Islet precursor cell (in vitro differentiated cells): ENCODE data around the gene TCFL5.
A peak's percentile ranks its signal among the peaks of the same experiment; 100 is the strongest.
"Not testable (repeated sequence)": the region's sequence is repeated elsewhere in the genome, so short reads cannot be mapped to it uniquely, and the experiment has no call there.

Experiments used
- DNase-seq: peaks from one replicate; pipeline ENCODE4 v3.0.0-alpha.2; 2018

TCFL5 gene

DNA sequence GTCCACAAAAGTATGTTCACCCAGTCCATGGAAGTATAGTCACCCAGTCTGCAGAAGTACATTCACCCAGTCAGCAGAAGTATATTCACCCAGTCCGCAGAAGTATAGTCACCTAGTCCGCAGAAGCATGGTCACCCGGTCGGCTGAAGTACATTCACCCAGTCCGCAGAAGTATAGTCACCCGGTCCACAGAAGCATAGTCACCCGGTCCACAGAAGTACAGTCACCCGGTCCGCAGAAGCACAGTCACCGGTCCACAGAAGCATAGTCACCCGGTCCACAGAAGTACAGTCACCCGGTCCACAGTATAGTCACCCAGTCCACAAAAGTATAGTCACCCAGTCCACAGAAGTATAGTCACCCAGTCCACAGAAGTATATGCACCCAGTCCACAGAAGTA, 8.8 kb downstream of the TCFL5 start:
- no peak for DNase-seq

DNA sequence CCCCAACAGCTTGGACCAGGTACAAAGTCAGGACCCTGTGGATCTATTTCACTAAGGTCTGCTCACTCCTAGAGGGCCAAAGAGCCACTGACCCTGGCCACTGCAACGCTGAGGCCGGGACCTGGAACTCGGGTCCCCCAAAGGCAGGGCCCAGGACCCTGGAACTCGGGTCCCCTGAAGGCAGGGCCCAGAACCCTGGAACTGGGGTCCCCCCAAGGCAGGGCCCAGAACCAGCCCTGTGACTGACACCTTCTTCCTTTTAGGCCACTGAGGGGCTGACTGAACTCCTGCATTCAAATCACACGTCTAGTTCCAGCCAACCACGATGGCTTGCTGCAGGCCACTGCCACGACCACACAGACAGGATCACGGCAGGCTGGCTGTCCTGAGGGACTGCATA, 9.4 kb downstream of the TCFL5 start:
- DNase-seq = no peak

DNA sequence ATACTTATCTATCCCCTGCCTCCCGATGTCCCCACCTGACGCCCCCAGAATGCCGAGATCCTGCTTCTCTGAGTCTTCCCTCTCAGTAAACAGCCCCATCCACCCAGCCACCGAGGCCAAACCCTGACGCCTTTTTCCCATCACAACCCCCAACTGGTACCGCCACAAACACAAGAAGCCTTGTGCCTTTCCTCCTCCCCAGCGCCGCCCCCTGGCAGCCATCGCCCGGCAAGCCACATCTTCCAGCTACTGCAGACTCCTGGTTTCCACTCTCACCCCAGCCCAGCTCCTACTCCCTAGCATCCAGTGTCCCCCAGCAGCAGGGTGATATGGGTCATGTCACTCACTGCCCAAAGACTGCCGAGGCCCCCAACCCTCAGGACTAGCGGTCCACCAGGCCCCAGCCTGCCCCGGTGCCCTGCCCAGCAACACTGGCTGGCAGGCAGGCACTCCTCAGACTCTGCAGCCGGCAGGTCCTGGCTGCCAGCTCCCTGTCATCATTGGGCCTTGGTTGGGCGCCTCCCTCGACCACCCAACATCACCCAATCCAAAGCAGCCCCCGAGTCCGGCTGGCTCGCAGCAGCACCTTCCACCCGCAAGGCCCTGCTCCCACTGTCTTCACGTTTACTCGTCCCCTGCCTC, 11.2 kb downstream of the TCFL5 start:
- DNase-seq = no peak

DNA sequence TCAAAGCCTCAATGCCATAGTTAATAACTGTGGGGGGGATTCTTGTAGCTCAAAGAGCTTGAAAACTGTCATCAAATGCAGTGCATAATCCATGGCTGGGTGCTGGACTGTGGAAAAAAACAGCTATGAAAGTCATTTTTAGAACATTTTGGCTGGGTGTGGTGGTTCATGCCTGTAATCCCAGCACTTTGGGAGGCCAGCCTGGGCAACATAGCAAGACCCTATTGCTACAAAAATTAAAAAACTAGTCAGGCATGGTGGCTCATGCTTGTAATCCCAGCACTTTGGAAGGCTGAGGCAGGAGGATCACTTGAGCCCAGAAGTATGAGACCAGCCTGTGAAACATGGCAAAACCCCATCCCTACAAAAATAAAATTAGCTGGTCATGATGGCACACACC, 12.2 kb downstream of the TCFL5 start:
- DNase-seq = no peak

DNA sequence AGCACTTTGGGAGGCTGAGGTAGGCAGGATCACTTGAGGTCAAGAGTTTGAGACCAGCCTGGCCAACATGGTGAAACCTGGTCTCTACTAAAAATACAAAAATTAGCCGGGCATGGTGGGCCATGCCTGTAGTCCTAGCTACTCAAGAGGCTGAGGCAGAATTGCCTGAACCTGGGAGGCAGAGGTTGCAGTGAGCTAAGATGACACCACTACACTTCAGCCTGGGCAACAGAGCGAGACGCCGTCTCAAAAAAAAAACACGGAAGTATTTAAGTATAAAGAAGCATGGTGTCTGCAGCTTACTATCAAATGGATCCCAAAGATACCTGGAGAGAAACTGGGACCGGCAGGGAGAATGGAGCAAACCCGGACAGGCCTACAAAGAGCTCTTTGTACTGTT, 12.7 kb downstream of the TCFL5 start:
- not testable (repeated sequence) for DNase-seq

DNA sequence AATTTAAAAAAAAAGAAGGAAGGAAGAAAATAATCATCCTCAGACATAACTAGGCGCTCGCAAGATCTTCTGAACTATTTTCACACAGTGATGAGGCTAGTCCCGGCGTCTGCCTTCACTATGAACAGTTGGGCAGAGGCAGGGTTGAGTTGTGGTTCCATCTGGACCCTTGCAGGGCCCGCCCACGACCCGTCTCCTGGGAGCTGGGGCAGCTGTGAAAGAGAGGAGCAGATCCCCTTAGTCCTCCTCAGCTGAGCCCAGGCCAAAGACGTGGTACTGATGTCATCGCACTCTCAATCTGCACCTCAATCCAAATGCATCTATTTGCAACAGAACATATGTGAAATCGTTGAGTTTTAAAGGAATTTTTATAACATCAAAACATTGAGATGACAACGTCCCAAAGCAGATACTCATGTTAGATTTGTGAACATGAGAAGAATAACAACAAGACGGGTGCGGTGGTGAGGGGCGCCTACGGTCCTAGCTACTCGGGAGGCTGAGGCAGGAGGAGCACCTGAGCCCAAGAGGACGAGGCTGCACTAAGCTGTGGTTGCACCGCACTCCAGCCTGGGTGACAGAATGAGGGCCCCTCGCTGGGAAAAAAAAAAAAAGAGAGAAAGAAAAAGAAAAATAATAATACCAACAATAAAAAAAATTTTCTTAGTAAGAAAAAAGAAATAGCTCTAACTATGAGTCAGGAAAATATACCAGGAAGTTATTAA, 15.3 kb downstream of the TCFL5 start:
- no peak for DNase-seq

DNA sequence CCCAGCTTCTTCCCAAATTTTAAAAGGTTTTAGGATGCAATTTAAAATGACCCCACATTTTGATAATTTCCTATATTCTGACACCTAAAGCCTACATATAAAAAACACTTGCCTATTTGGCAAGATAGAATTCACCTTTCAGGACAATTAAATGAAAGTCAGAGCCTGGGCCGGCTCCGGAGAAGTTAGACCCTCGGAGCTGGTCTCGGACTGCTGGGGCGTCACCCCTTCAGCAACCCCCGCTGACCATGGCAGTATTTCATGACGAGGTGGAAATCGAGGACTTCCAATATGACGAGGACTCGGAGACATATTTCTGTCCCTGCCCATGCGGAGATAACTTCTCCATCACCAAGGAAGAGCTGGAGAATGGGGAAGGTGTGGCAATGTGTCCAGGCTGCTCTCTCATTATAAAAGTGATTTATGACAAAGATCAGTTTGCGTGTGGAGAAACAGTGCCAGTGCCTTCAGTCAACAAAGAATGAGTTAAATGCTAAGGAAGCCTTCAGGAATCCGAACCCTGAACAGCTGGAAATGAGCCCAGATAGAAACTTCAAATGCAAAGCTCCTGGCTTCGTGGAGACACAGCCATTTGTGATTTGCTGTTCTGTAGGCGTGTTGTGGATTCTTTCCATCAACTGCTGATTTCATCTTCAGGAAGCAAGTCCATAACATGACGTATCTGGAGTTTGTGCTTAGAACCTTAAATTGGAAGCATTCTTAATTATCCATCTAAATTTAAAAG, 16.0 kb downstream of the TCFL5 start:
- DNase-seq = no peak

DNA sequence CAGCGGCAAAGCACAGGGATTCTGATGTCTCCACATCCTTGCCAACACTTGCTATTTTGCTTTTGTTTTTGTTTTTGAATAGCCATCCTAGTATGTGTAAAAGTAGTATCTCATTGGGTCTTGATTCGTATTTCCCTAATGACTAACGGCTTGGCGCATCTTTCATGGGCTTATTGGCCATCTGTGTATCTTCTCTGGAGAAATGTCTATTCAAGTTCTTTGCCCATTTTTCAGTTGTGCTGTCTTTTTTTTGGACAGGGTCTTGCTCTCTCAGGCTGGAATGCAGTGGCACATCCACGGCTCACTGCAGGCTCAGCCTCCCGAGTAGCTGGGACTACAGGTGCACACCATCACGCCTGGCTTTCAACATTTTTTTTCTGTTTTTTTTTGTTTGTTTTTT, 17.4 kb downstream of the TCFL5 start:
- no peak for DNase-seq

DNA sequence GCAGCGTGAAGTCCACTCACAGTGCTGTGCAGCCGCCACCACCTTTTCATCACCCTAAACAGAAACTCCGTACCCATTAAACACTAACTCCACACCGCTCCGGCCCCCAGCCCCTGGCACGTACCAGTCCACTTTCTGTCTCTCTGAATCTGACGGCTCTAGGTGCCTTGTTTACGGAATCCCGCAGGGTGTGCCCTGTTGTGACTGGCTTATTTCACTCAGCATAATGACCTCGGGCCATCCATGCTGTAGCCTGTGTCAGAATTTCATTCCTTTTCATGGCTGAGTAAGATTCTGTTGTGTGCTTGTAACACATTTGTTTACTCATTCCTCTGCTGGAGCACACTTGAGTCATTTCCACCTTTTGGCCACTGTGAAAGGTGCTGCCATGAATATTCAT, 18.0 kb downstream of the TCFL5 start:
- no peak for DNase-seq

DNA sequence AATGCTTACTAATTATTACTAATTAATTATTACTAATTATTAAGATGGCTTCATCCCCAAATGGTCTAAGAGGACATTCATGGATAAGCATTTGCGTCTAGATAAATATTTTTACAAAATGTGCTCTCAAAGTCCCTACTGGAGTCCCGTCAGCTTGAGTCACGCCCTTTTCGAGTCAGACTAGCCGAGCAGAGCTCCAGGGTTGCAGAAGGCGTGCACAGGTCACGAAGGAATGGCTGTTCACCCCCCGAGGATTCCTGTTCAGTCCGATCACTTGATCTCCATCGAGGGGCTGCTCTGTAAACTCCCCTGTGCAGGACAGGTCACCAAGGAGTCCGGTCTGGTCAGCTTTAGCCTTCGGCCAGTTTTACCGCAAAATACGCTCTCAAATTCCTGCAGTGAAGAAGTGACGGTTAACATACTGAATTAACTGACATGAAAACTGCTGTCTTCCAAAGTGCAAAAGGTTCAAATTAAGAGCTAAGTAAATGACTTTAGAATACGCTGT, 19.9 kb downstream of the TCFL5 start:
- no peak for DNase-seq

DNA sequence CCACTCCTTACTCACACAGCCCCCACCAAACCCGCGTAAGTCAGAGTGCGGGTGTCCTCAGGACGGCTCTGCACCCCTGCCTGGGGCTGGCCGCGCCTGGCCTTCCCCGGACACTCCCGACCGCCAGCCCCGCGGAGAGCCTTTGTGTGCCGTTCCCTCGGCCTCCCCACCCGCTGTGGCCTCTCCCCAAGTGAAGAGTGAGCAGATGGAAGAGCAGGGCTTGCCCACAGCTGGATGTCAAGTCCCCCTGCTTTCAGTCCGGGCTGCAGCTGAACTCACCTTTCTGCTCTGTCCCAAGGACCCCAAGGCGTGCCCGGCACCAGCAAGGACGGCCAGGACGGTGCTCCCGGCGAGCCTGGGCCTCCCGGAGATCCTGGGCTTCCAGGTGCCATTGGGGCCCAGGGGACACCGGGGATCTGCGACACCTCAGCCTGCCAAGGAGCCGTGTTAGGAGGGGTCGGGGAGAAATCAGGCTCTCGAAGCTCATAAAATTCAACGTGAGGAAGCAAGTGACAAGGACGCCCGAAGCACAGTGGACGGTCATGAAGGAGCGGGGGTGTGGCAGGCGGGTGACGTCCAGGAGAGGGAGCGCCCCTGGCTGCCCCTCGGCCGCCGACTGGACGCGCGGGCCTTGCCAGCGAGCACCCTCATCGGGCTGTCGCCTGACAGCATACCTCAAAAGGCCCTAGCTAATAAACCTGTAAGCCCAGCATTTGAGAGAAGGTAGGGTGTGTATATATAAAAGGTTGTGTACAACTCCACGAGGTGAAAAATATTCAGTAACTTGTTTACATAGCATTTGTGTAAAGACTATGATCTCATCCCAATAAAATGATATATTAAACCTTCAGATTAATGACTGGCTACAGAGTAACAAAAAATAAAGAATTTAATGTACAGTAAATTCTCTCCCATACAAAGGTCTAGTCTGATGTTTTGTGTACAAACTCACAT, 21.1 kb downstream of the TCFL5 start:
- no peak for DNase-seq

DNA sequence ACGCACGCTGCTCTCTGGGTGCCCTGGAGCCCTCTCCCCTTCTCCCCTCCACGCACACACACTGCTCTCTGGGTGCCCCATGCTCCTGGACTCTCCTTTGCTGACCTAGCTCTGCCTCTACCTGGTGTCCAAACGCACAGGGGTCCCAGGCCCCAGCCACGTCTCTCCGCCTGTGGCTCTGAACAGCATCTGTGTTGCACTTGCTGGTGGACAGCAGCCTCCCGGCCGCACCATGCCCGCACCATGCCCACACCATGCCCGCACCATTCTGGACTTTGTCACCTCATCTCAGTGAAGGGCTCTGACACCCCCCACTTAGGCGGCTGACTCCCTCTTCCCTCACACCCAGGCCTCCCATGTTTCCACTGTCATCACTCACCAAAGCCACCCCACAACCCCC, 21.8 kb downstream of the TCFL5 start:
- DNase-seq = no peak

DNA sequence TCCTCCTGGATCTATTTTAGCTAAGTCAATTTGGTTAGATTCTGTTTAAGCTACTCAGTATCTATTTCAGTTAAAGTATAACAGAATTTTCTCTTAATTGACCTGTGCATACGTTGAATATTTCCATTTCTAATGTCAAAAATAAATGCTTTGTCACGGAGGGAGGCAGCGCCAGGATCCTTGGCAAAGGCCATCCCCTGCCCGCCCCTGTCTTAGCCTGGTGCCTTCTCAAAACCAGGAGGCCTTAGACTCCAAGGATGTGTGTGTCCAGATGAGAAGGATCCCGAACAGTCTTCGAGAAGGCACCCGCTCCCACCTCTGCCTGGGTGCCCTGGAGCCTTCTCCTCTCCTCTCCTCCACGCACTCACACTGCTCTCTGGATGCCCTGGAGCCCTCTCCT, 22.4 kb downstream of the TCFL5 start:
- DNase-seq = no peak

DNA sequence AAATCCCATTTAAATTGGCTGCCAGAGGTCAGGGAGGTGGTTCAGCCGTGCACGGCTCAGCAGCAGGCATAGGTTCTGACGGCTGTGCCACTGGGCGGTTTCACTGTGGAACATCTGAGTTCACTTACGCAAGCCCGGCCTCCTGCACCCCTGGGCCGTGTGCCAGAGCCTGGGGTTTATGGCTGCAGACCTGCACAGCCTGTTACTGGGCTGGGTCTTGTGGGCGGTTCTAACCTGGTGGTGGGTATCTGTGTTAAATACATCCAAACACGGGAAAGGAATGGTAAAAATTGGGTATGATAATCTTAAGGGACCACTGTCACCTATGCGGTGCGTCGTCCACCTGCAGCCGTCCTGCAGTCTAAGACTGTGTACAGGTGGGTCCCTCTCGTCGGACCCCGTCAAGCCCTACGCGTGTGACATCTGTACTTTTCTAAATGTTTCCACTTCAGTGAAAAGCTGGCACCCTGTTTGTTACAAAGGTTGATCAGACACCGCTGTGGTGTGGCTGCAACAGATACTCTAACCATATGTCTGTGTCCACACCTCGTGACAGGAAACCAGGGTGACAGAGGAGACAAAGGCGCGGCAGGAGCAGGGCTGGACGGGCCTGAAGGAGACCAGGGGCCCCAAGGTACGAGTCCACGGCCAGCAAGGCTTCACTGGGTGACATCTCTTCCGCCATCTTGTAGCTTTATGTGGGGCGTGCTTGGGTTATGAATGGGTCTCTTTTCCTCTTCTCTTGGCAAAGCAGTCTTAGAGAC, 23.3 kb downstream of the TCFL5 start:
- DNase-seq = no peak

DNA sequence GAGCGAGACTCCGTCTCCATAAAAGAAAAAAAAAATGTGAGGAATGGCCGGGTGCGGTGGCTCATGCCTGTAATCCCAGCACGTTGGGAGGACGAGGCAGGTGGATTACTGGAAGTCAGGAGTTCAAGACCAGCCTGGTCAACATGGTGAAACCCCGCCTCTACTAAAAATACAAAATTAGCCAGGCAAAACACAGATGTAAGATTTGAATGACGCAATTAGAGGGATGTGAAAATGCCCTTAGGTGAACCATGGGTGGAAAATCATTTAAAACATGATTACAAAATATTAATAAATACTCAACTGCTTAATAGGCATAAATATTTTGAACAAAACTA, 23.9 kb downstream of the TCFL5 start:
- DNase-seq = no peak

DNA sequence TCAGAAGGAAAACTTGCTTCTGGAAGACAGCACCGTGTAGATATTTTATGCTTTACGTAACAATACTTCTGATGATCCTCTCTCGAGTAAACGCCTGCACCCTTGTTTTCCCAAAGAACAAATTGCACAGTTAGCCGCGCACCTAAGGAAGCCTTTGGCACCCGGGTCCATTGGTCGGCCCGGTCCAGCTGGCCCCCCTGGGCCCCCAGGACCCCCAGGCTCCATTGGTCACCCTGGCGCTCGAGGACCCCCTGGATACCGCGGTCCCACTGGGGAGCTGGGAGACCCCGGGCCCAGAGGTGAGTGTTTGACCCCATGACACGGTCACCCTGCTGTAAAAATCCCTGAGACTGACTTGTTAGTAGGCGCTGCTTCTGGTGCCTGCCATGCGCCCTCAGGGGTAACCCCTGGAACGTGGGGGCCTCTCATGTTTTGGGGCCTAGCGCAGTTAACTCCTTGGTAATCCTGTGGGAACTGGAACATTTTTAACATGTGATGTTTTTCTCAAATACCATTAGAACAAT, 24.6 kb downstream of the TCFL5 start:
- DNase-seq = no peak

DNA sequence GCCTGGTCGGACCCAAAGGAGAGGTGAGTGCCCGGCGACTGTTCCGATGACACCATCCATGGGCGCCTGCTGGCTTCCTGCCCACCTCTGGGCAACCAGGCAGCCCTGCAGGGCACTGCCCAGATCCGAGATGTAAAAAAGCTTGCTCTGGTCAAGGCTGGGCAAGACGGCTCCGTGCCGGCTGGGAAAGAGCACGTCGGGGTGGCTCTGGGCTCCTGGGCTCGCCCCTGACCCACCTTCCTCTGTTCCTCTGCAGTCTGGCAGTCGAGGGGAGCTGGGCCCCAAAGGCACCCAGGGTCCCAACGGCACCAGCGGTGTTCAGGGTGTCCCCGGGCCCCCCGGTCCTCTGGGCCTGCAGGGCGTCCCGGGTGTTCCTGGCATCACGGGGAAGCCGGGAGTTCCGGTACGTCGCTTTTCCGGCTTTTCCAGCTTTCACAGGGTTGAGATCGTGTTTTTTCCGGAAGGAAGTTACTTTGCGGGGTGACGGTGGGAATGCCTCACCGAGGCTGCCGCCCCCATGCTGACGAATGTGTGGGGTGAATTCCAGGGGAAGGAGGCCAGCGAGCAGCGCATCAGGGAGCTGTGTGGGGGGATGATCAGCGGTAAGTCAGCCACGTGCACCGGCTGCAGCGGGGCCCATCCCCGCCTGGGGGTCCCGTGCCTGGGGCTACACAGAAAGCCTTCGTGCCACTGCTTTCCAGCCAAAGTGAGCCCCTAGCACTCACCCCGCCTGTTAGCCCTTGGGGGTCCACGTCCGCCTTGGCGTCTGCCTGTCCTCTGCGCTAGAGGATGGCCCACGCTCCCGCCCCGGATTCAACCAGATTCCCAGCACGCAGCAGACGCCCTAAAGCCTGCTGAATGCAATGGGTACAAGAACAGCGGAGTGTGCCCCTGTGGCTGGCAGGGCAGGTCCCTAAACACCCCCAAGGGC, 25.4 kb downstream of the TCFL5 start:
- peak; percentile 50 for DNase-seq

DNA sequence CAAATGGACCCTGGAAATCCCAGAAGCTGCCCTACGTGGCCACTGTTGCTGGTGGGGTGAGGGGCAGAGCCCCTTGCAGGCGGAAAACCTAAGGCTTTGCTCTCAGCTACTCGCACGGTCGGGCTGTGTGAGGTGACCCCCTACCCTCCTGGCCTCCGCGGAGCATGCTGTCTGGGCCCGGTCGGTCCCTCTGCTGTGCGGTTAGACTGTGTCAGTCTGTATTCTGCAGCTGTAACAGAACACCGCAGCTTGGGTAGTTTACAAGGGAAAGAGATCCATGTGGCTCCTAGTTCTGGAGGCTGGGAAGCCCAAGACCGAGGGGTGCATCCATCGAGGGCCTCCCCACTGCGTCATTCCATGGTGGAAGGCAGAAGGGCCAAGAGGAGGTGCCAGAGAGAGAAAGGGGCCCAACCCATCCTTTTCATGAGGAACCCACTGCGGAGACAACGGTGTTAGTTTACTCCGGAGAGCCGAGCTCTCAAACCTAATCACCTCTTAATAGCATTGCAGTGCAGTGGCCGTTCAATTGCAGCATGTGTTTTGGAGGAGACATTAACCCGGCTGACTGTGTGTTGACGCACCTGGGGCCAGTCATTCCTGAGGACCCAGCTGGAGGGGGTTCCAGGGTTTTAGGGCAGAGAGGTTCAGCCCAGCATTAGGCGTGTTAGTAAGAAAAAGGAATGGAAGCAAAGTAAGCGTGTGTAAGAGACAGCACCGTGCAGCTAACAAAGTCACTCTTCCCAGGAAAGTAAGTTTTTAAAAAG, 26.5 kb downstream of the TCFL5 start:
- no peak for DNase-seq

DNA sequence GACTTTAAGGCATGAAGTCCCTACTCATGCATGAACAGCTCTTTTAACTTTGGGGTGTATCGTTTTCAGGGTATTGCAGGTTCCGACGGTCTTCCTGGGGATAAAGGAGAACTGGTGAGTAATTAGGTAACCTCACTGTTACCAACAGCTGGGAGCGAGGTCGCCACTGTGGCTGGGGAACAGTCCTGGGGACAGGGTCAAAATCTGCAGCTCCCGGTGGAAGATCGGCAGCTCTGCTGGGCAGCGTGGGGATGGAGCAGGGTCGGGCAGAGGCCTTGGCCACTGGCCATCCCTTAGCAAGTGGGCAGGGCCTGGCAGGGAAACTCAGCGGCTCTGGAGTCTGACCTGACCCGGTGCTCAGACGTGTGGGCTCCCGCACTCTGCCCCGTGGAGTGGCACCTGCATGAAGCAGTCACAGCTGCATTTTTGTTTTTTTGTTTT, 28.7 kb downstream of the TCFL5 start:
- DNase-seq = no peak
